Activated naive CD4-positive, alpha-beta T cell treated with anti-CD3 and anti-CD28 coated beads for 36 hours (primary cell): ENCODE results near the gene GOLGA8B. TPM values are rescaled to one million over a fixed set of nuclear protein-coding genes. Genes with fewer than 3 reads are reported as not detected.
"Not testable (repeated sequence)": the region's sequence is repeated elsewhere in the genome, so short reads cannot be mapped to it uniquely, and the experiment has no call there.

Experiments
- CTCF ChIA-PET: fragments of 350-600 bp; sonication (Branson Sonifier 250); formaldehyde crosslinking; loops from one replicate; lab custom pipeline; 2021; ENCODE audit warnings: antibody characterized with exemption; lab: Charles Lee
- DNase-seq: peaks from one replicate; pipeline ENCODE4 v3.0.0-alpha.2; 2020
- H3K27ac Mint-ChIP-seq: one replicate; pipeline ENCODE4 v1.8.0; 2021; ENCODE audit warnings: mild to moderate bottlenecking, mixed read lengths
- H3K27me3 Mint-ChIP-seq: one replicate; pipeline ENCODE4 v1.8.0; 2021; ENCODE audit warnings: low read depth, mixed read lengths
- H3K36me3 Mint-ChIP-seq: one replicate; pipeline ENCODE4 v1.8.0; 2021; ENCODE audit warnings: low read depth, mixed read lengths
- H3K4me1 Mint-ChIP-seq: one replicate; pipeline ENCODE4 v1.8.0; 2021; ENCODE audit warnings: low read depth, mixed read lengths
- H3K4me3 Mint-ChIP-seq: one replicate; pipeline ENCODE4 v1.8.0; 2021; ENCODE audit warnings: mild to moderate bottlenecking, moderate library complexity, mixed read lengths
- H3K9me3 Mint-ChIP-seq: one replicate; pipeline ENCODE4 v1.8.0; 2021; ENCODE audit warnings: mixed read lengths
- intact Hi-C: fragments of 100-400 bp; cut with micrococcal nuclease; formaldehyde crosslinking; loops from one replicate; pipeline ENCODE4 v1.15.1; 2023
- total RNA-seq, 2 experiments: library from RNA; stranded (reverse); gene quantifications; one replicate each; pipeline ENCODE4 v1.2.3, GENCODE V29; 2021

GOLGA8B gene
- total RNA-seq, 2 experiments from 2014 or later = 66.5 to 67.2 TPM

- Mint-ChIP-seq H3K36me3 (no peaks in the 10 kb centered on the region), H3K4me1 (peaks cover 13% of the 10 kb centered on the region), H3K9me3 (no peaks in the 10 kb centered on the region), H3K27me3 (no peaks in the 10 kb centered on the region), H3K4me3 (peak overlapping the region; percentile 74), H3K27ac (peak overlapping the region; percentile 61)
- peak; percentile 83 for DNase-seq
- CTCF ChIA-PET = interaction anchor here (0.6 to 1.8 kb wide), 14 partner anchors 23 to 529 kb away, joined by 3 to 15 read pairs (median 4); partner anchors contain the start of genes NOP10 and NUTM1
- intact Hi-C loops = loop anchor here (1.0 to 2.0 kb wide), 7 partner anchors 221 to 526 kb away; partner anchors contain the start of genes KATNBL1, LPCAT4, NOP10 and NUTM1
Observed at GRCh38 chr15:34588046-34588674, 4.7 kb upstream of the GOLGA8B start.

GRCh38 chr15:34585966-34586365 lies 2.5 kb upstream of the GOLGA8B start:
- H3K27me3 Mint-ChIP-seq, H3K27ac Mint-ChIP-seq, intact Hi-C loops, H3K36me3 Mint-ChIP-seq, H3K4me3 Mint-ChIP-seq, DNase-seq, H3K9me3 Mint-ChIP-seq: not testable (repeated sequence)
- CTCF ChIA-PET = interaction anchor here (0.7 kb wide), 1 partner anchor 9 kb away, joined by 3 read pairs; no protein-coding TSS in a partner anchor
- H3K4me1 Mint-ChIP-seq = peaks cover 28% of the 10 kb centered on the region

- Mint-ChIP-seq H3K27me3 (no peaks in the 10 kb centered on the region), H3K9me3 (no peaks in the 10 kb centered on the region), H3K36me3 (peaks cover 1% of the 10 kb centered on the region), H3K4me3 (no peak overlapping the region), H3K4me1 (peaks cover 33% of the 10 kb centered on the region), H3K27ac (no peak overlapping the region)
- DNase-seq = no peak
- CTCF ChIA-PET = interaction anchor here (0.5 kb wide), 1 partner anchor 374 kb away, joined by 3 read pairs; no protein-coding TSS in a partner anchor
- intact Hi-C loops = loop anchor here (1.0 kb wide), 1 partner anchor 546 kb away; the partner anchor contains the start of gene AVEN
Observed at GRCh38 chr15:34584996-34585395, 1.5 kb upstream of the GOLGA8B start.

- H3K4me1 Mint-ChIP-seq = peaks cover 39% of the 10 kb centered on the region
- intact Hi-C loops = loop anchor here (1.0 kb wide), 1 partner anchor 545 kb away; the partner anchor contains the start of gene AVEN
Observed at GRCh38 chr15:34584330-34584668, 848 bp upstream of the GOLGA8B start.

GRCh38 chr15:34582461-34583371 lies 735 bp downstream of the GOLGA8B start:
- Mint-ChIP-seq H3K27ac (peak overlapping the region; percentile 59), H3K36me3 (peaks cover 1% of the 10 kb centered on the region), H3K9me3 (no peaks in the 10 kb centered on the region), H3K4me1 (peaks cover 46% of the 10 kb centered on the region), H3K4me3 (peak overlapping the region; percentile 90), H3K27me3 (no peaks in the 10 kb centered on the region)
- peak; percentile 47 for DNase-seq
- intact Hi-C loops = loop anchor here (1.0 kb wide), 3 partner anchors 215 to 481 kb away; partner anchors contain the start of genes EMC7, LPCAT4, NOP10 and NUTM1
- CTCF ChIA-PET = interaction anchor here (1.1 to 1.9 kb wide), 2 partner anchors 239 to 473 kb away, joined by 3 to 8 read pairs; partner anchors contain the start of genes NOP10 and NUTM1

More at GRCh38 chr15:34584330-34584668, 848 bp upstream of the GOLGA8B start:
- no peak overlapping the region for H3K27ac Mint-ChIP-seq
- peak overlapping the region; percentile 85 for H3K4me3 Mint-ChIP-seq
- H3K36me3 Mint-ChIP-seq = peaks cover 1% of the 10 kb centered on the region
- H3K27me3 Mint-ChIP-seq = no peaks in the 10 kb centered on the region
- no peaks in the 10 kb centered on the region for H3K9me3 Mint-ChIP-seq
- DNase-seq = no peak
- CTCF ChIA-PET = interaction anchor here (0.5 to 1.9 kb wide), 2 partner anchors 241 to 373 kb away, joined by 3 to 8 read pairs; partner anchors contain the start of genes NOP10 and NUTM1

GRCh38 chr15:34581687-34582460 lies 1.6 kb downstream of the GOLGA8B start:
- CTCF ChIA-PET = interaction anchor here (1.1 kb wide), 2 partner anchors 223 to 239 kb away, joined by 5 read pairs; partner anchors contain the start of genes NOP10 and NUTM1
- intact Hi-C loops, H3K36me3 Mint-ChIP-seq, H3K27me3 Mint-ChIP-seq, H3K9me3 Mint-ChIP-seq, DNase-seq: not testable (repeated sequence)
- Mint-ChIP-seq H3K4me3 (peak overlapping the region; percentile 90), H3K27ac (peak overlapping the region; percentile 59), H3K4me1 (peaks cover 53% of the 10 kb centered on the region)

- no peak for DNase-seq
- Mint-ChIP-seq H3K27me3 (no peaks in the 10 kb centered on the region), H3K27ac (no peak overlapping the region), H3K4me3 (peak overlapping the region; percentile 90), H3K4me1 (peaks cover 58% of the 10 kb centered on the region), H3K36me3 (peaks cover 1% of the 10 kb centered on the region), H3K9me3 (no peaks in the 10 kb centered on the region)
- CTCF ChIA-PET = interaction anchor here (1.1 kb wide), 2 partner anchors 222 to 238 kb away, joined by 5 read pairs; partner anchors contain the start of genes NOP10 and NUTM1
- intact Hi-C loops = no loop called here
Observed at GRCh38 chr15:34581043-34581365, 2.4 kb downstream of the GOLGA8B start.

GRCh38 chr15:34580251-34581042 lies 3.0 kb downstream of the GOLGA8B start:
- H3K9me3 Mint-ChIP-seq, H3K27ac Mint-ChIP-seq, H3K27me3 Mint-ChIP-seq, H3K36me3 Mint-ChIP-seq, intact Hi-C loops, DNase-seq, H3K4me3 Mint-ChIP-seq: not testable (repeated sequence)
- CTCF ChIA-PET = interaction anchor here (1.1 kb wide), 2 partner anchors 221 to 237 kb away, joined by 5 read pairs; partner anchors contain the start of genes NOP10 and NUTM1
- H3K4me1 Mint-ChIP-seq = peaks cover 62% of the 10 kb centered on the region

- no peak overlapping the region for H3K4me3 Mint-ChIP-seq
- DNase-seq = no peak
- intact Hi-C loops = no loop called here
- CTCF ChIA-PET = no interaction called here
- H3K36me3 Mint-ChIP-seq = peaks cover 1% of the 10 kb centered on the region
- H3K27ac Mint-ChIP-seq = no peak overlapping the region
- H3K4me1 Mint-ChIP-seq = peaks cover 61% of the 10 kb centered on the region
- no peaks in the 10 kb centered on the region for H3K9me3 Mint-ChIP-seq
- no peaks in the 10 kb centered on the region for H3K27me3 Mint-ChIP-seq
Observed at GRCh38 chr15:34578283-34578674, 5.2 kb downstream of the GOLGA8B start.

- H3K36me3 Mint-ChIP-seq, intact Hi-C loops, H3K9me3 Mint-ChIP-seq, DNase-seq, H3K27me3 Mint-ChIP-seq, H3K4me3 Mint-ChIP-seq, CTCF ChIA-PET, H3K27ac Mint-ChIP-seq: not testable (repeated sequence)
- H3K4me1 Mint-ChIP-seq = peaks cover 63% of the 10 kb centered on the region
Observed at GRCh38 chr15:34577658-34578282, 5.7 kb downstream of the GOLGA8B start.
